Measurements from ENCODE around the gene HEATR5B.

- TF ChIP-seq POLR2A (IDR thresholded peaks at IDR 0.05) (no peak), CTCF (IDR thresholded peaks at IDR 0.05) (no peak)
Measured at GRCh38 chr2:37061013-37061711, 23.0 kb downstream of the HEATR5B start.
